PC-3 (cell line): ENCODE results near the gene DACT2.

ENCODE experiments used
- EZH2 ChIP-seq: fragments of 300-600 bp; sonication (generic); IDR thresholded peaks from one replicate; pipeline ENCODE4 v1.6.1; 2017; ENCODE audit warnings: antibody characterized with exemption, mild to moderate bottlenecking, low read length; ENCODE audit not compliant: unreplicated experiment
- EZH2phosphoT487 ChIP-seq: fragments of 300-600 bp; sonication (generic); IDR thresholded peaks from 2 replicates; pipeline ENCODE4 v1.6.1; 2018; ENCODE audit warnings: mild to moderate bottlenecking, antibody characterized with exemption, low read length, borderline replicate concordance
- TF ChIP-seq, protein P1 (sequence below): fragments of 300-600 bp; sonication (generic); conservative IDR thresholded peaks from 2 replicates; pipeline ENCODE4 v1.5.1; 2017; ENCODE audit warnings: antibody characterized with exemption, low read depth, mild to moderate bottlenecking, low read length

DNA sequence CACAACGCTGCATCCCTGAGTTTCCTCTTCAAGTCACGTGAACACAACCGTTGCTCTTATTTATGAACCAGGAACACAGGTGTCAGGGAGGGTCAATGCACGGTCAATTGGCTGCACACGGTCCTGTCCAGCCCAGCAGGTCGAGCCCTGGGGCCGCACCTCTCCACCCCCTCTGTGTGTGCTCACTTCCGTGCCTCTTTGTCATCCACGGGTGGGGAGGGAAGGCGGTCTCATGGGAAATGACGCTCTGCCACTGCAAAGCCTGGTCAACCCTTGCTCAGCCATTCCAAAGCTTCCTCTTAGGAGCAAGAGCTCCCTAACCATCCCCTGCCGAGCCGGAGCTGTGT is 38.7 kb downstream of the DACT2 start:
- TF ChIP-seq EZH2 (no peak), EZH2phosphoT487 (no peak)
- TF ChIP-seq, protein P1, sequence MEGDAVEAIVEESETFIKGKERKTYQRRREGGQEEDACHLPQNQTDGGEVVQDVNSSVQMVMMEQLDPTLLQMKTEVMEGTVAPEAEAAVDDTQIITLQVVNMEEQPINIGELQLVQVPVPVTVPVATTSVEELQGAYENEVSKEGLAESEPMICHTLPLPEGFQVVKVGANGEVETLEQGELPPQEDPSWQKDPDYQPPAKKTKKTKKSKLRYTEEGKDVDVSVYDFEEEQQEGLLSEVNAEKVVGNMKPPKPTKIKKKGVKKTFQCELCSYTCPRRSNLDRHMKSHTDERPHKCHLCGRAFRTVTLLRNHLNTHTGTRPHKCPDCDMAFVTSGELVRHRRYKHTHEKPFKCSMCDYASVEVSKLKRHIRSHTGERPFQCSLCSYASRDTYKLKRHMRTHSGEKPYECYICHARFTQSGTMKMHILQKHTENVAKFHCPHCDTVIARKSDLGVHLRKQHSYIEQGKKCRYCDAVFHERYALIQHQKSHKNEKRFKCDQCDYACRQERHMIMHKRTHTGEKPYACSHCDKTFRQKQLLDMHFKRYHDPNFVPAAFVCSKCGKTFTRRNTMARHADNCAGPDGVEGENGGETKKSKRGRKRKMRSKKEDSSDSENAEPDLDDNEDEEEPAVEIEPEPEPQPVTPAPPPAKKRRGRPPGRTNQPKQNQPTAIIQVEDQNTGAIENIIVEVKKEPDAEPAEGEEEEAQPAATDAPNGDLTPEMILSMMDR, result no peak
